Neuronal stem cell (in vitro differentiated cells): Measurements from ENCODE around the gene TUB.

Experiments used
- DNase-seq: peaks from one replicate; pipeline ENCODE4 v3.0.0-alpha.2; 2013; ENCODE audit warnings: low spot score
- H2AFZ ChIP-seq: one replicate; pipeline ENCODE4 v1.6.1; 2013; ENCODE audit warnings: mild to moderate bottlenecking, low read length, inconsistent platforms
- H2AK5ac ChIP-seq: 2 replicates; pipeline ENCODE4 v1.6.1; 2013; ENCODE audit warnings: low read depth, mild to moderate bottlenecking, inconsistent platforms, low read length, moderate library complexity, mixed read lengths
- H2BK120ac ChIP-seq: 2 replicates; pipeline ENCODE4 v1.6.1; 2013; ENCODE audit warnings: low read depth, mild to moderate bottlenecking, inconsistent platforms, low read length, moderate library complexity, mixed read lengths
- H2BK12ac ChIP-seq: one replicate; pipeline ENCODE4 v1.6.1; 2013; ENCODE audit warnings: low read length, inconsistent platforms
- H2BK15ac ChIP-seq: 2 replicates; pipeline ENCODE4 v1.6.1; 2013; ENCODE audit warnings: mild to moderate bottlenecking, low read length, inconsistent platforms, mixed read lengths
- H2BK5ac ChIP-seq: one replicate; pipeline ENCODE4 v1.6.1; 2013; ENCODE audit warnings: inconsistent platforms, mild to moderate bottlenecking, low read length, moderate library complexity
- H3K14ac ChIP-seq: one replicate; pipeline ENCODE4 v1.6.1; 2013; ENCODE audit warnings: low read length, inconsistent platforms
- H3K18ac ChIP-seq: 2 replicates; pipeline ENCODE4 v1.6.1; 2013; ENCODE audit warnings: low read length, inconsistent platforms
- H3K23ac ChIP-seq: 2 replicates; pipeline ENCODE4 v1.6.1; 2013; ENCODE audit warnings: low read depth, mild to moderate bottlenecking, mixed read lengths, low read length, inconsistent platforms; ENCODE audit not compliant: poor library complexity
- H3K27ac ChIP-seq: replicated peaks from 3 replicates; pipeline ENCODE4 v1.5.1; 2013; ENCODE audit warnings: low read length, inconsistent platforms
- H3K27me3 ChIP-seq, 3 experiments: 2 replicates each; pipeline ENCODE4 v1.6.1; 2013; ENCODE audit warnings: low read length in 3 of 3, mild to moderate bottlenecking in 2 of 3, inconsistent platforms in 1 of 3, low read depth in 1 of 3, mixed read lengths in 1 of 3, moderate library complexity in 1 of 3; ENCODE audit not compliant: control insufficient read depth in 3 of 3, insufficient read depth in 3 of 3
- H3K36me3 ChIP-seq, 2 donors: replicated peaks in 1 of 2; 2 replicates each; pipeline ENCODE4 v1.6.1; 2013; ENCODE audit warnings: low read length in 2 of 2; ENCODE audit not compliant: control insufficient read depth in 2 of 2, insufficient read depth in 2 of 2
- H3K4ac ChIP-seq: 2 replicates; pipeline ENCODE4 v1.6.1; 2013; ENCODE audit warnings: inconsistent platforms, mild to moderate bottlenecking, low read length, moderate library complexity
- H3K4me1 ChIP-seq, 2 donors: 1 replicate in 1 of 2; 2 replicates in 1 of 2; pipeline ENCODE4 v1.6.1; 2013; ENCODE audit warnings: low read length in 2 of 2, low read depth in 1 of 2; ENCODE audit not compliant: control insufficient read depth in 2 of 2, insufficient read depth in 1 of 2
- H3K4me2 ChIP-seq: one replicate; pipeline ENCODE4 v1.6.1; 2013; ENCODE audit warnings: mild to moderate bottlenecking, low read length, inconsistent platforms; ENCODE audit not compliant: insufficient read depth, poor library complexity, severe bottlenecking
- H3K4me3 ChIP-seq, 2 donors: 2 replicates each; pipeline ENCODE4 v1.5.1; 2013; ENCODE audit warnings: low read length in 2 of 2, mild to moderate bottlenecking in 2 of 2, inconsistent platforms in 1 of 2, moderate library complexity in 1 of 2
- H3K79me1 ChIP-seq: one replicate; pipeline ENCODE4 v1.6.1; 2013; ENCODE audit warnings: low read depth, mild to moderate bottlenecking, inconsistent platforms, low read length, moderate library complexity
- H3K9ac ChIP-seq: one replicate; pipeline ENCODE4 v1.6.1; 2013; ENCODE audit warnings: mild to moderate bottlenecking, low read depth, low read length, inconsistent platforms; ENCODE audit not compliant: poor library complexity
- H3K9me3 ChIP-seq, 2 donors: replicated peaks in 1 of 2; 2 replicates each; pipeline versions ENCODE3 to v1.6.1; 2013; ENCODE audit warnings: low read length in 2 of 2, mild to moderate bottlenecking in 2 of 2, inconsistent platforms in 1 of 2, low read depth in 1 of 2, mixed read lengths in 1 of 2, moderate library complexity in 1 of 2; ENCODE audit not compliant: control insufficient read depth in 2 of 2, insufficient read depth in 1 of 2
- H4K8ac ChIP-seq: one replicate; pipeline ENCODE4 v1.6.1; 2013; ENCODE audit warnings: low read depth, mild to moderate bottlenecking, inconsistent platforms, low read length, moderate library complexity
- H4K91ac ChIP-seq: one replicate; pipeline ENCODE4 v1.6.1; 2013; ENCODE audit warnings: low read length, low read depth, mild to moderate bottlenecking, inconsistent platforms; ENCODE audit not compliant: poor library complexity
- WGBS, 2 donors: extraction: QIAGEN DNeasy Blood & Tissue Kit; methylation state at CpG; one replicate each; pipeline ENCODE4 v1.1.7; 2013; ENCODE audit warnings: missing lambda C conversion rate in 2 of 2, mixed read lengths in 1 of 2; ENCODE audit not compliant: insufficient read length in 2 of 2, insufficient replicate concordance in 1 of 2; ENCODE audit errors: extremely low coverage in 2 of 2; 5-methylcytosine and 5-hydroxymethylcytosine counted together

Gene TUB

GRCh38 chr11:8101421-8101820 lies 20.4 kb downstream of the TUB start:
- no peaks in the 10 kb centered on the region for H3K4me1 ChIP-seq
- no peak overlapping the region for H2AK5ac ChIP-seq
- H3K79me1 ChIP-seq, result peaks cover 3% of the 10 kb centered on the region
- no peak overlapping the region for H4K8ac ChIP-seq
- H2BK12ac ChIP-seq, result no peak overlapping the region
- H2AFZ ChIP-seq, result no peak overlapping the region
- H3K9ac ChIP-seq, result no peak overlapping the region
- no peak for DNase-seq
- peak overlapping the region; percentile 8 for H3K23ac ChIP-seq
- no CpG with 5 or more reads among the region's 11 CpGs for WGBS, 2 donors
- H4K91ac ChIP-seq, result peak overlapping the region; percentile 11
- H3K27me3 ChIP-seq, result no peaks in the 10 kb centered on the region
- H3K4me3 ChIP-seq, result no peak overlapping the region
- no peak overlapping the region for H2BK15ac ChIP-seq
- peaks cover 72 to 99% of the 10 kb centered on the region in 2 donors for H3K36me3 ChIP-seq
- H3K18ac ChIP-seq, result no peak overlapping the region
- no peak overlapping the region for H3K14ac ChIP-seq
- no peak overlapping the region for H3K4me2 ChIP-seq
- H3K4ac ChIP-seq, result no peak overlapping the region
- H2BK5ac ChIP-seq, result no peak overlapping the region
- H3K9me3 ChIP-seq, result no peaks in the 10 kb centered on the region
- H2BK120ac ChIP-seq, result no peak overlapping the region
- no peak overlapping the region for H3K27ac ChIP-seq

- no peak overlapping the region for H3K18ac ChIP-seq
- H2BK120ac ChIP-seq, result no peak overlapping the region
- no peak overlapping the region for H3K27ac ChIP-seq
- H3K4me2 ChIP-seq, result no peak overlapping the region
- H3K9ac ChIP-seq, result no peak overlapping the region
- H2BK5ac ChIP-seq, result no peak overlapping the region
- no peaks in the 10 kb centered on the region for H3K27me3 ChIP-seq
- no peak overlapping the region for H2AFZ ChIP-seq
- peaks cover 3% of the 10 kb centered on the region for H3K79me1 ChIP-seq
- H3K4me1 ChIP-seq, result no peaks in the 10 kb centered on the region
- H3K4me3 ChIP-seq, result no peak overlapping the region
- peaks cover 65 to 99% of the 10 kb centered on the region in 2 donors for H3K36me3 ChIP-seq
- H4K91ac ChIP-seq, result no peak overlapping the region
- no peak overlapping the region for H4K8ac ChIP-seq
- no peak overlapping the region for H2BK15ac ChIP-seq
- no peak overlapping the region for H3K23ac ChIP-seq
- no peak for DNase-seq
- H2BK12ac ChIP-seq, result no peak overlapping the region
- H3K9me3 ChIP-seq, result no peaks in the 10 kb centered on the region
- no peak overlapping the region for H3K14ac ChIP-seq
- no peak overlapping the region for H3K4ac ChIP-seq
- H2AK5ac ChIP-seq, result no peak overlapping the region
These were observed 21.4 kb downstream of the TUB start for GRCh38 chr11:8102296-8102915.

DNA sequence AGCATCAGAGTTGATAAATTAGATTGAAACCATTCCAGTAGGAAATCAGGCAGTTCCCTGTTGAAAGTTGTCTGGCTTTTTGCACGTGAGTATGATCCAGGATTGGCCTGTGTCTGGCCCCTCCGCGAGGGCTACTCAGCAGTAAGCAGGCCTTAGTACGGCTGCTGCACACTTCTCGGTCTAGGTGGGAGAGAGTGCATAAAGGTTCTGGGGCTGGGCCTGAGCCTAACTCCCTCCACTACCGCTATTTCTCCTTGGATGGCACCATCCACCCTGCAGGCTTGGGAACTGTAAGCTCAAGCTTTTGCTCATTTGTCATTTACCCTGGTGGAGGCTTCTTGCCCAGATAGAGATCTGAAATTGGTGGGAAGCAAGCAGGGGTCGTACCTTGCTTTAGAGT lies 22.0 kb downstream of the TUB start:
- Histone ChIP-seq H2BK120ac (no peak overlapping the region), H3K4me3 (no peak overlapping the region), H3K79me1 (peaks cover 3% of the 10 kb centered on the region), H4K91ac (no peak overlapping the region), H2BK12ac (no peak overlapping the region), H2AK5ac (no peak overlapping the region), H3K4ac (no peak overlapping the region), H2BK5ac (no peak overlapping the region), H3K27me3 (no peaks in the 10 kb centered on the region), H3K14ac (no peak overlapping the region), H3K9ac (no peak overlapping the region), H3K9me3 (no peaks in the 10 kb centered on the region), H4K8ac (no peak overlapping the region), H3K18ac (no peak overlapping the region), H2BK15ac (no peak overlapping the region), H3K4me2 (no peak overlapping the region), H3K36me3 (peaks cover 62 to 99% of the 10 kb centered on the region in 2 donors), H3K4me1 (no peaks in the 10 kb centered on the region), H3K27ac (no peak overlapping the region), H3K23ac (no peak overlapping the region), H2AFZ (no peak overlapping the region)
- WGBS, 2 donors, result no CpG with 5 or more reads among the region's 7 CpGs
- no peak for DNase-seq

- Histone ChIP-seq H2AFZ (no peak overlapping the region), H3K9me3 (no peaks in the 10 kb centered on the region), H3K27me3 (no peaks in the 10 kb centered on the region), H3K9ac (no peak overlapping the region), H2BK120ac (no peak overlapping the region), H3K4me3 (no peak overlapping the region), H2BK12ac (no peak overlapping the region), H3K4ac (no peak overlapping the region), H3K27ac (no peak overlapping the region), H3K4me1 (no peaks in the 10 kb centered on the region), H4K91ac (no peak overlapping the region), H2BK15ac (no peak overlapping the region), H3K79me1 (peaks cover 3% of the 10 kb centered on the region), H3K14ac (no peak overlapping the region), H3K18ac (no peak overlapping the region), H3K4me2 (no peak overlapping the region), H2BK5ac (no peak overlapping the region), H4K8ac (no peak overlapping the region), H3K23ac (no peak overlapping the region), H3K36me3 (peaks cover 59 to 99% of the 10 kb centered on the region in 2 donors), H2AK5ac (no peak overlapping the region)
- no peak for DNase-seq
- no CpG with 5 or more reads among the region's 2 CpGs for WGBS, 2 donors
These were observed 22.9 kb downstream of the TUB start for GRCh38 chr11:8103909-8104308.
